ENCODE results near the gene GDF10.

Gene GDF10

GRCh38 chr10:47282657-47283018, 17.4 kb upstream of the GDF10 start:
- H3K27me3 Mint-ChIP-seq = no peaks in the 10 kb centered on the region
- no peak overlapping the region for H3K4me3 Mint-ChIP-seq
- H3K36me3 Mint-ChIP-seq = no peaks in the 10 kb centered on the region
- no peaks in the 10 kb centered on the region for H3K9me3 Mint-ChIP-seq (ENCODE audit: low read depth)
- peaks cover 47% of the 10 kb centered on the region for H3K4me1 Mint-ChIP-seq (ENCODE audit: low read depth)
- no peak overlapping the region for H3K27ac Mint-ChIP-seq

GRCh38 chr10:47283101-47283630, 16.8 kb upstream of the GDF10 start:
- Mint-ChIP-seq H3K27ac (no peak overlapping the region), H3K36me3 (no peaks in the 10 kb centered on the region), H3K4me3 (no peak overlapping the region), H3K9me3 (ENCODE audit: low read depth) (no peaks in the 10 kb centered on the region), H3K27me3 (no peaks in the 10 kb centered on the region), H3K4me1 (ENCODE audit: low read depth) (peaks cover 44% of the 10 kb centered on the region)

GRCh38 chr10:47283848-47284247, 16.1 kb upstream of the GDF10 start:
- no peaks in the 10 kb centered on the region for H3K36me3 Mint-ChIP-seq
- no peak overlapping the region for H3K27ac Mint-ChIP-seq
- H3K4me1 Mint-ChIP-seq (ENCODE audit: low read depth) = peaks cover 44% of the 10 kb centered on the region
- no peaks in the 10 kb centered on the region for H3K27me3 Mint-ChIP-seq
- no peaks in the 10 kb centered on the region for H3K9me3 Mint-ChIP-seq (ENCODE audit: low read depth)
- no peak overlapping the region for H3K4me3 Mint-ChIP-seq

- Mint-ChIP-seq H3K4me3 (no peak overlapping the region), H3K4me1 (ENCODE audit: low read depth) (peaks cover 40% of the 10 kb centered on the region), H3K9me3 (ENCODE audit: low read depth) (no peaks in the 10 kb centered on the region), H3K27me3 (no peaks in the 10 kb centered on the region), H3K36me3 (no peaks in the 10 kb centered on the region), H3K27ac (peak overlapping the region; percentile 3)
These were observed 14.4 kb upstream of the GDF10 start for GRCh38 chr10:47285381-47286115.

GRCh38 chr10:47286116-47286505, 13.9 kb upstream of the GDF10 start:
- Mint-ChIP-seq H3K4me1 (ENCODE audit: low read depth) (peaks cover 40% of the 10 kb centered on the region), H3K4me3 (no peak overlapping the region), H3K36me3 (no peaks in the 10 kb centered on the region), H3K9me3 (ENCODE audit: low read depth) (no peaks in the 10 kb centered on the region), H3K27ac (peak overlapping the region; percentile 3), H3K27me3 (no peaks in the 10 kb centered on the region)

GRCh38 chr10:47286591-47287315, 13.2 kb upstream of the GDF10 start:
- Mint-ChIP-seq H3K27me3 (no peaks in the 10 kb centered on the region), H3K9me3 (ENCODE audit: low read depth) (no peaks in the 10 kb centered on the region), H3K36me3 (no peaks in the 10 kb centered on the region), H3K4me3 (peak overlapping the region; percentile 46), H3K27ac (peak overlapping the region; percentile 78), H3K4me1 (ENCODE audit: low read depth) (peaks cover 38% of the 10 kb centered on the region)

- Mint-ChIP-seq H3K27me3 (no peaks in the 10 kb centered on the region), H3K4me1 (ENCODE audit: low read depth) (peaks cover 36% of the 10 kb centered on the region), H3K36me3 (no peaks in the 10 kb centered on the region)
These were observed 12.6 kb upstream of the GDF10 start for GRCh38 chr10:47287365-47287802.

GRCh38 chr10:47287805-47288204, 12.2 kb upstream of the GDF10 start:
- no peak overlapping the region for H3K4me3 Mint-ChIP-seq
- H3K27me3 Mint-ChIP-seq = no peaks in the 10 kb centered on the region
- peaks cover 36% of the 10 kb centered on the region for H3K4me1 Mint-ChIP-seq (ENCODE audit: low read depth)
- no peaks in the 10 kb centered on the region for H3K9me3 Mint-ChIP-seq (ENCODE audit: low read depth)
- no peaks in the 10 kb centered on the region for H3K36me3 Mint-ChIP-seq
- no peak overlapping the region for H3K27ac Mint-ChIP-seq

More at GRCh38 chr10:47287365-47287802, 12.6 kb upstream of the GDF10 start:
- Mint-ChIP-seq H3K9me3 (ENCODE audit: low read depth) (no peaks in the 10 kb centered on the region), H3K4me3 (no peak overlapping the region), H3K27ac (no peak overlapping the region)

GRCh38 chr10:47288236-47288635, 11.8 kb upstream of the GDF10 start:
- Mint-ChIP-seq H3K4me3 (no peak overlapping the region), H3K9me3 (ENCODE audit: low read depth) (no peaks in the 10 kb centered on the region), H3K27ac (no peak overlapping the region), H3K27me3 (no peaks in the 10 kb centered on the region), H3K4me1 (ENCODE audit: low read depth) (peaks cover 36% of the 10 kb centered on the region), H3K36me3 (no peaks in the 10 kb centered on the region)

GRCh38 chr10:47288916-47289495, 11.0 kb upstream of the GDF10 start:
- Mint-ChIP-seq H3K9me3 (ENCODE audit: low read depth) (no peaks in the 10 kb centered on the region), H3K36me3 (no peaks in the 10 kb centered on the region), H3K4me1 (ENCODE audit: low read depth) (peaks cover 33% of the 10 kb centered on the region), H3K4me3 (no peak overlapping the region), H3K27me3 (no peaks in the 10 kb centered on the region), H3K27ac (no peak overlapping the region)

GRCh38 chr10:47289921-47290320, 10.1 kb upstream of the GDF10 start:
- Mint-ChIP-seq H3K36me3 (no peaks in the 10 kb centered on the region), H3K4me1 (ENCODE audit: low read depth) (peaks cover 30% of the 10 kb centered on the region), H3K4me3 (no peak overlapping the region), H3K27ac (no peak overlapping the region), H3K9me3 (ENCODE audit: low read depth) (no peaks in the 10 kb centered on the region), H3K27me3 (no peaks in the 10 kb centered on the region)

GRCh38 chr10:47290338-47290737, 9.7 kb upstream of the GDF10 start:
- H3K36me3 Mint-ChIP-seq = no peaks in the 10 kb centered on the region
- H3K27me3 Mint-ChIP-seq = no peaks in the 10 kb centered on the region
- H3K4me1 Mint-ChIP-seq (ENCODE audit: low read depth) = peaks cover 27% of the 10 kb centered on the region
- no peak overlapping the region for H3K27ac Mint-ChIP-seq
- no peaks in the 10 kb centered on the region for H3K9me3 Mint-ChIP-seq (ENCODE audit: low read depth)
- no peak overlapping the region for H3K4me3 Mint-ChIP-seq

GRCh38 chr10:47291682-47292081, 8.3 kb upstream of the GDF10 start:
- no peak overlapping the region for H3K4me3 Mint-ChIP-seq
- H3K27ac Mint-ChIP-seq = no peak overlapping the region
- no peaks in the 10 kb centered on the region for H3K9me3 Mint-ChIP-seq (ENCODE audit: low read depth)
- no peaks in the 10 kb centered on the region for H3K36me3 Mint-ChIP-seq
- peaks cover 13% of the 10 kb centered on the region for H3K4me1 Mint-ChIP-seq (ENCODE audit: low read depth)
- no peaks in the 10 kb centered on the region for H3K27me3 Mint-ChIP-seq

GRCh38 chr10:47294057-47294456, 5.9 kb upstream of the GDF10 start:
- no peaks in the 10 kb centered on the region for H3K36me3 Mint-ChIP-seq
- no peaks in the 10 kb centered on the region for H3K27me3 Mint-ChIP-seq
- H3K4me3 Mint-ChIP-seq = no peak overlapping the region
- no peaks in the 10 kb centered on the region for H3K4me1 Mint-ChIP-seq (ENCODE audit: low read depth)
- H3K9me3 Mint-ChIP-seq (ENCODE audit: low read depth) = no peaks in the 10 kb centered on the region
- no peak overlapping the region for H3K27ac Mint-ChIP-seq

GRCh38 chr10:47294501-47294900, 5.5 kb upstream of the GDF10 start:
- no peaks in the 10 kb centered on the region for H3K9me3 Mint-ChIP-seq (ENCODE audit: low read depth)
- H3K4me3 Mint-ChIP-seq = no peak overlapping the region
- H3K27me3 Mint-ChIP-seq = peaks cover under 1% of the 10 kb centered on the region
- no peaks in the 10 kb centered on the region for H3K36me3 Mint-ChIP-seq
- peaks cover 2% of the 10 kb centered on the region for H3K4me1 Mint-ChIP-seq (ENCODE audit: low read depth)
- H3K27ac Mint-ChIP-seq = no peak overlapping the region

Data from activated naive CD8-positive, alpha-beta T cell (primary cell).